GM21717 (cell line): ENCODE results near the gene GABRB1.

ENCODE experiments used
- ATAC-seq: cut with Tn5 transposase; IDR thresholded peaks from one replicate; pipeline ENCODE4 v1.9.1; 2021; ENCODE audit warnings: mild to moderate bottlenecking, moderate library complexity; ENCODE audit not compliant: unreplicated experiment

GABRB1 gene

DNA sequence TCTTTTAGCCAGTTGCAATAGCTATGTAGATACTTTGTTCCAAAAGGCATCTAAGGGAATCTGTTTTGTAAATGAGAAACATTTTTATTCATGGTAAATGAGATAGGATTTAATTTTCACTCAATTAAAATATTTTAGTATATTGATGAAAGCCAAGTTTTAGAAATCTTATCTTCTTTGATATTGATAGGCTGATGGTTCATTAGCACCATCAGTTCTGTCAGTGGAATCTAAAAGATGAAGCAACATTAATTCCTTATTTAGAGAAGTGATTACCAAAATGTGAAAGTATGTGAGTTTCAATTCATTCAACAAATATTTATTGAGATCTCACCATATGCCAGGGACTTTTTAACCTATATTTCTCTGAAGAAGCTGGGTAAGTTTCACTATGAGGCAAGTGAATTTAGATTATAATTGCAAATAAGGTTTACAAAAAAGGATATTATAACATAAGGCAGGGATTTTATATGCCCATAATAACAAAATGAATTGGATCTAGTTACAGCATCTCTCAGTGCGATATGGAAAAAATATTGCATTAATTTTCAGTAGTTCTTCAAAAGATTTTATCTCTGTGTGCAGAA, 79.3 kb downstream of the GABRB1 start:
- ATAC-seq: no peak

DNA sequence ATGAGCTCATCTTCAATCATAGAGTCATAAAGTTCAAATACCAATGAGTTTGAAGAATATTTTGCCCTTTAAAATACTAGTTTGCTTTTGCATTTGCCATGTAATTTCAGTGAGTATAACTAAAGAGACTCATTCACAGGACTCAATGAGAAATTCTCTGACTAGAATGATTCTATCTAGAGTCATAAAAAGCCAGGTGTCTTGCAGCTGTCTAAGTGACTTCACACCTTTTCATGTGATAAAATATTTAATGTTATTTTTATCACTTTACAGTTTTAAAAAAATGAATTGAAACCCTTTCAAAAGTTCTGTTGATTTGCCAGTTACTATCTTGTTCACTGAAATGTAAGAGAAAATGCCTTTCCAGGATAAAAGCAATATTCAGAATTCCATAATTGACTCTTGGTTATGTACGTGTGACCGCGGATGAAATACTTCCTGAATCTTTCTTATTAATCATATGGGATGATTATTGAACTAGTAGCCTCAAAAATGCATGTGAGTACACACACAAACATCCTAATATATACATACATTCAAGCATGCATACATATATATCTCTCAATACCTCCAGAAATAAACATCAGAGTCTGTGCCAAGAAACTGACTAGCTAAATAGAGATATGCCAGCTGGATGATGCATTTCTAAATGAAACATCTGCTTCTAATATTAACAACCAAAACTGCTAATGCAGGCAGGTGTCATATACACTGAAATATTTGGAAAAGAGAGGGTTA, 87.0 kb downstream of the GABRB1 start:
- ATAC-seq: no peak

DNA sequence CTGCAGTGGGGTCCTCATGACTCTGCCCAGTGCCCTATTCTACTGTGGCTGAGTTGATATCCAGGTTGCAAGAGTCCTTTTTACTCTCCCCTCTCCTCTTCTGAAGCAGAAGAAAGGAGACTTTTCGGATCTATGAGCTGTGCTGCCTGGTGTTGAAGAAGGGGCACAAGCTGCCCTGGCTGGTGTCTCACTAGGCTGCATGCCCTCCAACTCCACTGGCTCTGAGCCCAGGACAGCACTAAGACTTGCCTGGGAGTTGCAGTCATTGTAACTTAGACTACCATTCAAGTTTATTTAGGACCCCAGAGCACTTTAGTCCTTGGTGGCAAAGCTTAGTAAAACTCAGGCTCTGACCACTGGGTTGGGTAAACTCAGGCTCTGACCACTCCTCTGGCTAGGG, 89.4 kb downstream of the GABRB1 start:
- ATAC-seq: no peak

DNA sequence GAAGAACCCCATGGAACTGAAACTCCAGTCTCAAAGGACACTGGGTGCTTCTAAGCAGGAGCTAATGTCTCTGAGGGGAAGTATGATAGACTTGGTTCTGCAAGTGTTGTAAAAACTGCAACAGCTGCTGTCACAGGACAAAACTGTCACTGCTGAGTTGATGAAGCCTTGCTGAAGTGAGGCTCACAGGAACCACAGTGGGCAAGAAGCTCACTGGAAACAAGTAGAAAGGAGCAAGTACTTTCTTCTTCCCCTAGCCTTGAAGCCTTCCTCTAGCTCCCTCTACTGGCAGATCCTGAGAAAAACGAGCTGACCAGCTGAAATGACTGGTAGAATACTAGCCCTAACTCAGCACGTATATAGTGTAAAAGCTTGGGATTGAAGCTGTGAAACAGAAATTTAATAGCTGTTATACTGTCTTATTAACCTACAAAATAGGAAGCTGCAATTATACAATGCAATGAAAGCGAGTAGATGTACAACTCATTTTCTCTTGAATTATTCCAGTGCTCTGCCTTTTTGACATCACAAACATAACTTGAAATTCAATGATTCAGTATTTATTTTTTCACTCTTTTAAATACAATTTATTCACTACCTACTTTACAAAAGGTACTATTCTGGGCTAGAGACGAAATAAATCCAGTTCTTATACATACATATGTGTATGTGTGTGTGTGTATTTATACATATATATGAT, 91.4 kb downstream of the GABRB1 start:
- ATAC-seq: peak; percentile 91

DNA sequence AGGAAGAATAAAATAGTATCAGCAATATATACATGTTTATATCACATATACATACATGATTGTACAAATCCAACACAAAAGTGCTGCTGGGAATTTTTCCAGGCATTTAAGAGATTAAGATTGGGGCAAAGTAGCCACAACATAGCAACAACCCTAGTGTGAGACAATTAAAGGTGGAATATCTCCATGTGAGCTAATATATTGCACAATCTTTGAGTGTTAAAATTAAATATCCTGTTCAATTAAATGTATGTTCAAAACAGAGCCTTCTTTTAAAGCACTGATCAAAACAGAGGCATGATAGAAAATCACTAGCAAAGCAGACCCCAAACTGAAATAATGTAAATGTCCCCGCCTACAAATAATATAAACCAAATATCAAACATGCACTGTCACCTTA, 97.6 kb downstream of the GABRB1 start:
- no peak for ATAC-seq

DNA sequence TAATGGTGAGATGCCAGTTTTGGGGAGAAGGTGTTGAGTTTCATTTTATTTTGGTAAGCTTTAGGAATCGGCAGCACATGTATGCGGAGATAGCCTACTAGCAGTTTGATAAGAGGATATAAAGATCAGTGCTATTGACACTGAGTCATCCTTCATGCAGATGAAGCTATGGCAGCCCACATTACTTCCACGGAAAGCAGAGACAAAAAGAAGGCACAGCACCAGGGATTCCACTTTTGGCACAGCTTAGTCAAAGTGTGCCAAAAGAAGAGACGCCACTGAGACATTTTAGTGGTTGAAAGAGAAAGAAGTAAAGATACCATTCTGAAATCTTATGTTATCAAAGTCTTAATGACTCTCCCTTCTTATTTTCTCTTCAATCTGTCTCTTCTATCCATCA, 103.8 kb downstream of the GABRB1 start:
- ATAC-seq: no peak

DNA sequence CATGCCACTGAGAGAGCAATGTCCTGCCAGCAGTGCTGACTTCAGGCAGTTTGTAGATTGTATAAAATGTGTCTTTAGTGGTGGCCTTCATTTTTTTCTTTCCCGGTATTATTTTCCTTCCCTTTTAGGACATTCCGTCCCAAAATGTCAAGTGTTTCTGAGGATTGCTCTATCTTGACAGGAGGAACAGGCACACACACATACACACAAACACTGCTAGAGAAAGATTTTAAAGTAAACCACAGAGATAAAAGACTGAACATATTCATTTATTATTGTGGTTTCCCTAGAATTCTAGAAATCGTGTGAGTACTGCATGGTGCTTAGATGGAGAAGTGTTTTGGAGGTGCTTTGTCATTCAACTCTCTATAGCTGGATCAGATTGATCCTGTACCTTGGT, 111.9 kb downstream of the GABRB1 start:
- no peak for ATAC-seq

DNA sequence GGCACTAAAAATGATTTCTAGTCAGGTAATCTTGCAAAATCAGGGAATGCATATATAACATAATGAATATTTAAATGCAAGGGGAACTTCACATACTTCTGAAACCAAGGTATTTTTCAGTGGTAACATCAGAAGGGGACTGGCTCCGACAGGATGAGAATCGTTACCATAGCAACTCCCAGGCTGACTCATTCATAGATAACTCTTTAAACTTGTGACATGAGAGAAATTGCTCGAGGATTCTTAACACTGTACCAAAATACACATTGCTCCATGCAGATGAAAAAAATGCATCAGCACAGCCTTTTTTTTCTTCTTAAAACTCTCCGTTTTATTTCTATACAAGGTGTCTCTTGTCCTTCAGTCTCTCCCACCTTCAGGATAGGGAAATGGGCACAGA, 114.3 kb downstream of the GABRB1 start:
- ATAC-seq: peak; percentile 98

DNA sequence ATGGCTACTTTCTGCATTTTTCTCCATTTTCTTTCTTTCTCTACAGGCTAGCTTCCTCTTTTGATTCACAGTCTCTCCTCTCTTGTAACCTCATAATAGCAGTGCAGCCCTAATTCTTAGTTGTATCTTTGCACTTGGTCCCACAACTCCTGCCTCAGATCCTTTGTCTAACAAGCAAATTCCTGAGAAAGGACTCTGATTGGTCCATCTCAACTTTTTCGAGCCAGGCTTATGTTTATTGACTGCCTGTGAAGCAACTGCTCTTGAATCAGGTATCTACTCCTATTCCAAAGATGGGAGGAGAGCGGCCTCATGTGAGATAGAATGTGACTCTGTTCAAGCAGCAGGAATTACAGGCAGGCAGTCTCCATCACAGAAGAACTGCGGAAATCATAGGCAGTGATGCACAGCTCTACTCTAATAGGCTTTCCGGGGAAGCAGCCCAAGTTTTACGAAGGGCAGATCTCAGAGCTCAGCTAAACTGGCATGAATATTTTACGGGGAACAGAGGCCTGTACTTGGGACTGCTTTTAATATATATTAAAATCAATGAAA, 123.5 kb downstream of the GABRB1 start:
- ATAC-seq: no peak

DNA sequence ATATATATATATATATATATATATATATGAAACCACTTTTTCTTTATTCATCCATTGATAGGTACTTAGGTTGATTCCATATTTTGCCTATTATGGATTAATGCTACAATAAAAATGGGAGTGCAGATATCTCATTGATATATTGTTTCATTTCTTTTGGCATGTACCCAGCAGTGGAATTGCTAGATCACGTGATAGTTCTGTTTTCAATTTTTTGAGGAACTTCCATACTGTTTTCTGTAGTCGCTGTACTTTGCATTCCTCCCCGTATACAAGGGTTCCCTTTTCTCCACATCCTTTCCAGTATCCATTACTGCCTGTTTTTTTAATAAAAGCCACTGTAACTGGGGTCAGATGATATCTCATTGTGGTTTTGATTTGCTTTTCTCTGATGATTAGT, 124.6 kb downstream of the GABRB1 start:
- no peak for ATAC-seq

DNA sequence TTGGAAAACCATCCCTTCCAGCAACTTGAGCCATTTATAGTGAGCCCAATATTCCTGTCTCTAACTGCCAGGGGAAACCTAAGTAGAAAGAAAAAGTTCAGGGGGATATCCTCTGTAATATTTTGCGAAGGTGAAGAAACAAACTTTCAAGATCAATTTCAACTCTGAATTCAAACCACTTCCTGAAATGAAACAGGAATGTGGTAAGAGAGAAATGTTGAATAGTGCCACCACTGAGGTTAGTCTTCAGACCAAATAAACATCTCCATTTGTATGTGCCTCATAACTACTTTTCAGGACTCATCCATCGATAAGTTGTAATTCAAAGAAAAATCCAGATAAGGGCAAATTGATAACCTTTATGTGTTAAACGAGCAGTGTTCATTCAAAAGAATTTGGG, 128.7 kb downstream of the GABRB1 start:
- ATAC-seq: no peak

DNA sequence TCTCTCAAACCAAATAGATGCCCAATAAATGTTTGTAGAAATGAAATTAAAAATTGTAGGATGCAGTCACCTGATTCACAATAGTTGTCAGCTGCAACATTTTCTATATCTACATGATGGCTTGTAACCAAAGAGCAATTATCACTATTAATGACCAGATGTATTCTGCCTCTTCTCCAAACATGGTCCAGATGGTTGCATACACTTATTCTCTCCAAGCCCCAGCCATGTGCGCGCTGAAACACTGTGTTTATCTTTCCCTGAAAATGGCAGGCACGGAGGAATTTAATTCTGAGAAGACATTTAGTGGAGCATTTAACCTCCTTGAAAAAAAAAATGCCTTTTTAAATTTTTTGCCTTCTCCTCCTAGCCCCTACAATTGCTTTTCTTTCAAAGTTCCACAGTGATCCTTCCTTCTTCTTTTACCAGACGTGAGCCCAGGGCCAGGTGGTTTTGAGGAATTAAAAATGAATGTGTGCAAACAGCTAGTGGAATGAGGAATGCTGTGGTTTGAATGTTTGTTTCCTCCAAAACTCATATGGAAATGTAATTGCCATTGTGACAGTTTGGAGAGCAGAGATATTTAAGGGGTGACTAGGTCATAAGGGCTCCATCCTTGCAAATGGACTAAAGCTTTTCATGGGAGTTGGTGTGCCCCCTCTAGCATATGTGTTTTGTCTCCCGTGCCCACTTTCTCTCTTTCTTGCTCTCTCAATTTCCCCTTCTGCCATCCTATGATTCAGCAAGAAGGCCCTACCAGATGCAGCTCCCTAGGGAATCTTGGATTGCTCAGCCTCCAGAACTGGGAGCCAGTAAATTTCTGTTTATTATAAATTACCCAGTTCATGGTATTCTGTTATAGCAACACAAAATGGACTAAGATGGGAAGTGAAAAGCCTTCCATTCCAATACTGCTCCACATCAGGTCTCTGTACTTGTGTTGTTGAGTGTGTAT, 136.0 kb downstream of the GABRB1 start:
- no peak for ATAC-seq

DNA sequence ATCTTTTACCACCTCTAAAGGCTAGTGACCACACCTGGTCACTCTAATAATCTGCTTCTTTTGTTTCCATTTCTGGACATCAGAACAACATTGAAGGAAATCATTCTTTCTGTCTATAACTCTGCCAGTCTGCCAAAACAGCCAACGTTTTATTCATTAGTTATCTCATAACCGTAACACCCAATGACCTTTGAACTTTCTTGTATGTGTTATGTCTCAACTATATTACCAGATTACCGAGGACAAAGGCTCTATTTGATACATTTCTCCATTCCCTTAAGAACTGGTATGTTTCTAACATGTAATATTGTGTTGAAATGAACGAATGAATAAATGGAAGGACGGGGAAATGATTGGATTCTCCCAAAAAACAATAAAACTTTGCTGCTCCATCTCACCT, 152.7 kb downstream of the GABRB1 start:
- ATAC-seq: no peak

DNA sequence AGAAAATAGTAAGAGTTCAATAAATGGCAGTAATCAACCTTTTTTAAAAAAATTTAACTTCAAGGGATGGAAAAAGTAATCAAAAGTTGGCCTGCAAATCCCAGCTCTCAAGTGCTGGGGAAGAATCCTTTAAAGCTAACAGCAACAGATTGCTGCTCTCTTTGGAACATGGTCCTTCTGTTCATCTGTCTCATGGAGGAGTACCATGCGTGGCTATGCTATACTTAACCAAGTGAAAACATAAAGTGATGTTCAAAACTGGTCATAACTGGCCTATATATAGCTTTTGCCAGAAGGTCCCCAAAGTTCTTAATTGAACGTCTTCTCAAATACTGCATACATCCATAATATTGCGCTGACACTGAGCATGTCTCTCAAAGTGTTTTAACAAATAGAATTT, 154.4 kb downstream of the GABRB1 start:
- no peak for ATAC-seq

DNA sequence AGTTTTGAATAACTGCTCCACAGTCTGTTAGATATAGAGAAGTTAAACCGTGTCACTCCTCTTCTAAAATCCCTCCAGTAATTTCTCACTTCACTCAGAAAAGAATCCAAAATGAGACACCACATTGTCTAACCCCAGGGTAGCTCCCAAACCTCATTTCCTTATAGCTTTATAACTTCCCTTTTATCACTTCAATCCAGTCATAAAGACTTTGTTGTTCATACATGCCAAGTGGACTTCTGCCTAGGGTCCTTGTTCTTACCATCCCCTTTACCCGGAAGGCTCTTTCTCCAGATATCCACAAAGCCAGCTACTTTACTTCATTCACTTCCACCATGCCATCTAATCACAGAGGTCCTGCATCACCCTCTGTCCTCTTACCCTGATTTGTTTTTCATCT, 156.2 kb downstream of the GABRB1 start:
- no peak for ATAC-seq

DNA sequence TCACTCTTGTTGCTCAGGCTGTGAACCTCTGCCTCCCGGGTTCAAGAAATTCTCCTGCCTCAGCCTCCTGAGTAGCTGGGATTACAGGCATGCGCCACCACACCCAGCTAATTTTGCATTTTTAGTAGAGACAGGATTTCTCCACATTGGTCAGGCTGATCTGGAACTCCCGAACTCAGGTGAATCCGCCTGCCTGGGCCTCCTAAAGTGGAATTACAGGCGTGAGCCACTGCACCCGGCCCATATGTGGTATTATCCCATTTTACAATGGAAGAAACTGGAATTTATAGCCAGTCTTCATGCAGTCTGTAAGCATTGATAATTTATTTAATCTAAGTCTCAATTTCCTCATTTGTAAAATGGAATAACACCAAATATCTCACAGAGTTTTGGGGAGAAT, 161.8 kb downstream of the GABRB1 start:
- no peak for ATAC-seq

DNA sequence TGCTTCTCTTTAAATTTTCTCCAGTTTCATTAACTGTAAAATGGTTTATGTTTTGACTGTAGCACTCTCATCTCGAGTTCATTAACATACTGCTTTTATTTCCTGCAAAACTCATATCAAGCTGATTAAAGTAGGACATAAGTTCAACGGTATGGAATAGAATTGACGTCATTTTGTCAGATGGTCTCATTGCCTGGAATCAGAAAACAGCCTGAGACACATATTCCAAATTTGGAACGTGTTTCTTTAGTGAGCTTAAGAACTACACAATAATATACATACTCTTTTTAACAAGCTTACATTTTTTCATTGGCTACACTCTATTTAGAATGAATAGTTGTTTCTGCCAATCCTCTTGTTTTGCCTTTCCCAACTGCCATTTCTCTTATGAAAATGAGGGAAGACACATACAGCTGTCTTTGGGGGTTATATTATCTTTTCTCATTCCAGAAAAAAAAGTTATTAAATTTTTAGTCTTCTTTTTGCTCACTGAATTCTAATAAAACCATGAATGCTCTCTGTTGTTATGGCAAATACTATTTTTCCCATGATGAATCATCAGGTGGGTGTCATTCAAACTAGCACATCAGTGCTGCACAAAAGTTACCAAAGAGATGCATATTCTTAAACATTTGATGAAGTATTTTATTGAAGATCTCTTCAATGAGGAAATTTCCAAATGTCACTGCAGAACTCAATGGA, 162.8 kb downstream of the GABRB1 start:
- no peak for ATAC-seq

DNA sequence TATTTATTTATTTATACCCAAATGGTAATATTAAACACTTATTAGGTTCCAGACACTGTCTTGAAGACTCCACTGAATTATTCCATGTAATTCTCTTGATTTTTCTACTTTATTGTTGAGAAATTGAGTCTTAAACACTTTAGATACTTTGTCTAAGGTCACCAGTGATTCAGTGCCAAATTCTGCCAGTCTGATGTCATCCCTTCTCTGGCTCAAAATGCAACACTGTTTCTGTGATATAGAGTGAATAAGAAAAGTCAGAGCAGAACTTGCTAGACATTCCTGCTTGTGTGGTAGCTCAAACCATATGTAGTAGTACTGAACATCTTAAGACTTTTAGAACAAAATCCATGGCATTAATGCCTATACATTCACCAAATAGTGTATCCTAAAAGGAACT, 164.3 kb downstream of the GABRB1 start:
- ATAC-seq: no peak

DNA sequence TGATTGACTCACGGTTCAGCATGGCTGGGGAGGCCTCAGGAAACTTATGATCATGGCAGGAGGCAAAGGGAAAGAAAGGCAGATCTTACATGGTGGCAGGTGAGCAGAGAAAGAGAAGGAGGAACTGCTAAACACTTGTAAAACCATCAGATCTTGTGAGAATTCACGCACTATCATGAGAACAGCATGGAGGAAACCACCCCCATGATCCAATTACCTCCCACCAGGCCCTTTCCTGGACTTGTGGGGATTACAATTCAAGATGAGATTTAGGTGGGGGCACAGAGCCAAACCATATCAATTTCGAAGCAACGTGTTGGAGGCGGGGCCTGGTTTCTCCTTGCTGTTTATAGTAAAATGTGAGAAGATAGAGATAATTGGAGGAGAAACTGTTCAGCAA, 167.4 kb downstream of the GABRB1 start:
- no peak for ATAC-seq

DNA sequence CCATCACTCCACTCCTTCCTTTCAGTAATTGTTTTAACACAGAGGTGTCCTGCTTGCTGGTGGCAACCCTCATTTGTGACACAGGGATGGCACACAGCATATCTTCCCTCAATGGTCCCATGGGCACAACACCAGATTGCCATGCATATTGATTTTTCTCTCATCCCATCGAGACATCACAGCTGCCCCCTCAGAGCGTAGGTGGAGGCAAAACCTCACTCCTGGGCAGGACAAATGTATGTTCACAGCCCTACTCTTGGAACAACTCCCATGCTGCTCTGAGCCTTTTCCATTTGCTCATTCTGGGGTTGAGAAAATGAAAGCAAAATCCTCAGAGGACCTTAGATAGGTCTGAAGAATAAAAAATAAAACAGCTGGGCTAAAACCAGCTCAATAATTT, 172.2 kb downstream of the GABRB1 start:
- no peak for ATAC-seq
